Measurements from ENCODE around the gene THY1. TPM values are rescaled to one million over a fixed set of nuclear protein-coding genes. Genes with fewer than 3 reads are reported as not detected.
"Not testable (repeated sequence)": the region's sequence is repeated elsewhere in the genome, so short reads cannot be mapped to it uniquely, and the experiment has no call there.

THY1 gene
- polyA plus RNA-seq (ENCODE audit: insufficient read depth in 1 of 5, insufficient read length in 5 of 5, low replicate concordance in 1 of 5), result 10 to 100 TPM; 34.0 to 62.8 (median 42.0) TPM
- long read RNA-seq, donor 1, transcript THY1-201 (4 exons, 3,556 nt), result major isoform, 13 of 22 reads
- long read RNA-seq, donor 1, partial matches to known transcripts, result 5 of 22 reads
- long read RNA-seq, donor 1, other reads (novel, unspliced or antisense), result 0 of 22 reads
- long read RNA-seq, donor 2, transcript THY1-201 (4 exons, 3,556 nt), result major isoform, 16 of 16 reads
- long read RNA-seq, donor 2, partial matches to known transcripts, result 0 of 16 reads
- long read RNA-seq, donor 2, other reads (novel, unspliced or antisense), result 0 of 16 reads
- long read RNA-seq, donor 3, transcript THY1-201 (4 exons, 3,556 nt), result major isoform, 13 of 24 reads
- long read RNA-seq, donor 3, partial matches to known transcripts, result 6 of 24 reads
- long read RNA-seq, donor 3, other reads (novel, unspliced or antisense), result 0 of 24 reads
- long read RNA-seq, donor 4, transcript THY1-201 (4 exons, 3,556 nt), result major isoform, 7 of 10 reads
- long read RNA-seq, donor 4, partial matches to known transcripts, result 0 of 10 reads
- long read RNA-seq, donor 4, other reads (novel, unspliced or antisense), result 0 of 10 reads
- long read RNA-seq, donor 5, transcript THY1-201 (4 exons, 3,556 nt), result major isoform, 10 of 20 reads
- long read RNA-seq, donor 5, partial matches to known transcripts, result 5 of 20 reads
- long read RNA-seq, donor 5, other reads (novel, unspliced or antisense), result 0 of 20 reads
- long read RNA-seq, donor 6, transcript THY1-201 (4 exons, 3,556 nt), result major isoform, 15 of 16 reads
- long read RNA-seq, donor 6, partial matches to known transcripts, result 0 of 16 reads
- long read RNA-seq, donor 6, other reads (novel, unspliced or antisense), result 0 of 16 reads
- long read RNA-seq, donor 7, transcript THY1-201 (4 exons, 3,556 nt), result major isoform, 7 of 8 reads
- long read RNA-seq, donor 7, partial matches to known transcripts, result 0 of 8 reads
- long read RNA-seq, donor 7, other reads (novel, unspliced or antisense), result 0 of 8 reads
- long read RNA-seq, donor 8, transcript THY1-201 (4 exons, 3,556 nt), result major isoform, 8 of 9 reads
- long read RNA-seq, donor 8, partial matches to known transcripts, result 0 of 9 reads
- long read RNA-seq, donor 8, other reads (novel, unspliced or antisense), result 0 of 9 reads

DNA sequence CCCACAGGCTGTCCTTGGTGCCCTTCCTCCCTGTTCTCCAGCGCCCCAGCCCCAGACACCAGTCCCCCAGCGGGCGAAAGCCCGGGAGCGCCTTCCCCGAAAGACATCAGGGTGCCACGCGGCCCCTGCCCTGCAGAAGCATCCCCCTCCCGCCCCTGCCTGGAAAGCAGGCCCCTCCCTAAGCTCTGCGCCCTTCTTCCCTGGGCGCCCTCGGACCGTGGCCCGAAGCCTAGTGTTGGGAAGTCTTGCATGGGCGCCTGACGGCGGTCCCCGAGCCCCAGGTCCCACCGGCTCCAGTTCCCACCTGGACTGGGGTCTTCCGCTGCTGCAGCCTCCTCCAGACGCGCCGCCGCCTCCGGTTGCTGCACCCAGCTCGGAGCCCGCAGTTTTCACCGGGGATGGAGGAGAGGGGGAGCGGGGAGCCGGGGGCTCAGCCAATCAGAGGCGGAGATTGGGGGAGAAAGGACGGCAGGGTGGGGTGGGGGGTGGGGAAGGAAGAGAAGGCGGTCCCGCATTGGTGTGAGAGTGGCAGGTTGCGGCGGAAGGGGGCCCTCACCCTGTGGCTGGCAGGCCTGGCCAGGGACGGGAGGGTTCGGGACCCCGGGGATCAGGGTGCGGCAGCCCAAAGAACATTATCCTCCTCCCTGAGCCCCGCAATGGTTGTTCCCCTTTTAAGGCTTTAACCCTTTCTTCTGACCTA is at the start of gene THY1:
Gene THY1 (minus strand): TSS at position 364 of the 700 bp plus-strand sequence. CDS start 2,267 bp downstream, outside the sequence.
- no peak for DNase-seq

DNA sequence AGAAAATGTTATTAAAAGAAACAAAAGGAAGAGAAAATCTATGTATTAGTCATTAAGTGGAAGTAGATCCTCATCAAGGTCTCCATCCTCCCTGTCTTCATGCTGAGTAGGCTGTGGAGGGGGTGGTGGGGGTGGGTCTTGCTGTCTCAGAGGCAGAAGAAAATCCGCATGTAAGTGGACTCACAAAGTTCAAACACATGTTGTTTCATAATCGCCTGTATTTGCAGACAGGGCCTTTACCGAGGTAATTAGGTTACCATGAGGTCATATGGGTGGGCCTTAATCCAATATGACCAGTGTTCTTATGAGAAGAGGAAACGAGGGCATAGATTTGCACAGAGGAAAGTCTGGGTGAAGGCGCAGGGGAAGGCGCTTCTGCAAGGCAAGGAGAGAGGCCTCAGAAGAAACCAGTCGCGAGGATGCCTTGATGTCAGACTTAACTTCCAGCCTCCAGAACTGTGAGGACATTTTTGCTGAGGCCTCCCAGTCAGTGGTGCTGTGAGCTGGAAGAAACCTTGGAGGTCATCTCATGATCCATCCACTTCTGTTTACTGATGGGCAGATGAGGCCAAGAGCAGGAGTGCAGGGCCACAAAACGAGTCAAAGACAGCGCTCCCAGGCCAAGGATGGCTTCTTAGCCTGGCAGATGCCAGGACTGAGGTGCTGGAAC is 49.3 kb upstream of the THY1 start:
- no peak for DNase-seq

DNA sequence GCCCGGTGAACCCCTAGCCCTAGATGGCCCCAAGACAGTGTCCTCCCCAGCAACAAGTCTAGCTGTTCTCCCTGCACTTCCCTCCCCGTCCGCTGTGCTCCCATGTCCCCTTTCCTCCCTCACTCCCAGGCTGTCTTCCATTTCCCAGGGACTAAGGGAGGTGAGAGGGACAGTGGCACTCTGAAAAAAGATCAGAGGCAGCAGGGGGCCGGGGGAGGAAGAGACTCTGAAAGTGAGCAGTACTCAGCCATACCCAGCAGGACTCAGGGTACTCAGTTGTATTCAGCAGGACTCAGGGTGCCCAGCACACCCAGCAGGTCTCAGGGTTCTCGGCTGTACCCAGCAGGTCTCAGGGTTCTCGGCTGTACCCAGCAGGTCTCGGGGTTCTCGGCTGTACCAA is 48.4 kb upstream of the THY1 start:
- no peak for DNase-seq

DNA sequence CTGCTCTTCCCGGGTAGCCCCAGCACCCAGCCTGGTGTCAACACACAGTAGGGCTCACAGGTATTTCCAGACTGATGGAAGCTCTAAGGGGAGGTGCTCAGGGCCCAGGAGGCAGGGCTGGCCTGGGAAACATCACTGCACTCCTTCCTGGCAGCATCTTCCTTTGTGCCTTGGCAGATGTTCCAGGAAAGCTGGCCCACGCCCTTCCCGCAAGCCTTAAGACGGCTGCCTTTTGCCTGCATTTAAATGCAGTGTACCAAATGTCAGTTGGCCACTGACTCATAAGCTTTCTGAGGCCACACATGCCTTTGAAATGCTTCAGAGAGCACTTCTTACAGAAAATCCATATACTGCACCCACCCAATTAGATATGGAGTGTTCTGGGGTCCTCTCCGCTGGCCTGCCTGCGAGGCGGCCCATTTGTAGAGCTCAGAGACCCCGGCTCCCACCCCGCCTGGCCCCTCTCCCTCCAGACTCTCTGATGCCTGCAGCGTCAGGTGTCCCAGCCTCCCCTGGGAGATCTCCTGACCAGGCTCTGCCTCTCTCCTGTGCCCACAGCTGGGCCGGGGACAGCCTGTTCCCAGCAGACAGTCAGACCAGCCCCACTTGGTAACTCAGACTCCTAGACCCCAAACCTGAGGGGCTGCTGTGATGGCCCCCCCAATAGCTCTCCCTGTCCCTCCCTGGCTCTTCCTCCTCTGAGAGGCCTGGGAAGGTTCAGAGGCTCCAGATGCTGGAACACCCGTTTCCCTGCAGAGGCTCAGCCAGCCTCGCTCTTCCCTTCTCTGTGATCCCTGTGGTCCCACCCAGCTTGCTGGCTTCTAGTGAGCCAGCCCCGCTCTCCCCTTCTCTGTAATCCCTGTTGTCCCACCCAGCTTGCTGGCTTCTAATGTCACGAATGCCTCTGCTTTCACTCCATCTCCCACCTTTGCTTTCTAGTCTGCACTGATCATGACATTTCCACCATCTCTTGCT is 47.6 kb upstream of the THY1 start:
- no peak for DNase-seq

DNA sequence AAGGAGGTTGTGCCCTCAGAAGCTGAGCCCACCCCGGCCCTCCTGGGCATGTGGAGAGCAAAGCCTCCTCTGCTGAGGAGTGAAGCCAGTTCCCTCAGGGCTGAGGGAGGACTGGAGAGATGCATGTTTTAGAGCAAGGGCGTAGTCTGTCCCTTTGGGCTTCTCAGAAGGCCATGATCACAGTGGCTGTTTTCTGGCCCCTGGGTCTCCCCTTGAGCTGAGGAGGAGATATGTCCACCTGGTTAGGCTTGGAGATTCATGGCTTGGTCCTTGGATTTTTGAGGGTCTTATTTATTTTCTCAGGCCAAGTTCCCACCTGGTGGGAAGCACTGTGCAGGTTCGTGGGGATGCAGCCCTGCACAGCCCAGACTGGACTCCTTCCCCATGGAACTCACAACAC is 46.5 kb upstream of the THY1 start:
- no peak for DNase-seq

DNA sequence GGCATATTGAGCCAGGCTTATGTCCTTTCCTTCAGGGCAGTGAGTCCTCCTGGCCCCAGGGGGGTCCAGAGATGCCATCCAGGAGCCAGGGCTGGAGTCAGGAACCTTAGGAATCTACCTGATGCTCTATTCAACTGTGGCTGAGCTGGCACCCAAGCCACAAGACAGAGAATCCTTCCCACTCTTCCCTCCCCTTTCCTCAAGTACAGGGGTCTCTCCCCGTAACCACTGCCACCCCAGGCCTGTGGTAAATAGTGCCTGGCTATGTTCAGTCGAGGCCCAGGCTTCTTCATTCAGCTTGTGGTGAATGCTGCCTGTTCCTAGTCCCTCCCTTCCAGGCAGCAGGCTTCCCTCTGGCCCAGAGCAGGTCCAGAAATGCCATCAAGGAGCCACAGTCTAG is 45.5 kb upstream of the THY1 start:
- DNase-seq, result no peak

DNA sequence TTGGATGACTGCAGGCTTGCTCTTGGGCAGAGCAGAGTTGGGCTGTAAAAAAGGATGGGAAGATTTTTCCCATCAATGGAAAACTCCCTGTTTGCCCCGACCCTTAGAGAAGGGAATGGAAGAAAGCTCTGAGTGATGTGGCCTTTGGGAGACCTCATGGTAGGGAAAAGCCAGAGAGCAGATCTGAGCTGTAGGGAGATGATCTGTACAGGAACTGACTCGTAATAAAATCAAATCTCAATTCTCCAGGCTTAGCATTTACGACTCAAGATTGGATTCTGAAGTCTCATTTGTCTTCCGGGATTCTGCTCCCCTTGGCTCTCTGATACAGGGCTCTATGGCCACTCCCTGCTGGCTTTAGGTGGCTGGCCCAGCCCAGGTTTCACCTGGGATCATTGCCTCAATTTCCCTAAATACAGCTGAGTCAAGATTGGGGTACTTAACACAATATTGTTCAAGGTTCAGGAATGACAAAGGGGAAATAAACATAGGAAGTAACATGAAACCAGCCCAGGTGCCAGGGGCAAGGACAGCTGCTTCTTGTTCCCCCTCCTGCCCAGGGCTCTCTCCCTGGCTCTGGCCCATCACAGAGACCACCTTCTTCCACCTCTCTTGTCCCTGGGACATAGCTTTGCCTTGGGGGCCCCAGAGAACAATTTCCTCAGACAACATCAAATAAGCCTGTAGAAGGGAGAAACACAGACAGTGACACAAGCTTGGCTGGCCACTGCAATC is 38.4 kb upstream of the THY1 start:
- DNase-seq, result no peak

DNA sequence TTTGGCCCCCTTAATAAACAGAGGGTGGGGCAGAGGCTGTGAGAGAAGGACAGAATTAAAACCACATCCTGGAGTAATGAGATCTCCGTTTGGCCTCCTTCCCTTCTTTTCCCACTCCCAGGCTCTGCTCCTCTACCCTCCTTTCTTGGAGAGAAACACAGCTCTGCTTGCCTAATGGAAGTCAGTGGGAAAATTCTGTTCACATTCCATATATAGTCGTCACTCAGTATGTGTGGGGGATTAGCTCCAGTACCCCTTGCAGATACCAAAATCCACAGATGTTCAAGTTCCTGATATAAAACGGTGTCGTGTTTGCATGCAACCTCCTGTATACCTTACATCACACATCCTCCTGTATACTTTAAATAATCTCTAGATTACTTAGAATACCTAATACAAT is 37.6 kb upstream of the THY1 start:
- peak; percentile 33 to 49 for DNase-seq

DNA sequence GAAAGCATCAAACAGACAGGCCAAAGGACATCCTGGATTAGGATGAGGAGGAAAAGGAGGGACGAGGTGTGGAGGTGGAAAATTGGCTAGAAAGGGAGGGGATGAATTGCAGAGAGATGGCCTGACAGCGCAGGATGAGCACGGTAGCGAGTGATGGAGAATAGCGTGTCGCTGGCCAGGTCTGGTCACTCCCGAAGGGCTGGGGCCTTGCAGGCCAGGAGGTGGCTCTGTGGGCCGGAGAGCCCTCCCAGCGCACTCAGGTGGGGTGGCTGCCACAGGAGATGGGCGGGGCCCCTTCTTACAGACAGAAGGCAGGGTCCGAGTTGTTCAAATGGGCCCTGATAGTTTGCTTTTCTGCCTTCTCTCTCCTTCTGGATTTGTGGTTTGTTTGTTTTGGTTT is 37.1 kb upstream of the THY1 start:
- no peak for DNase-seq

DNA sequence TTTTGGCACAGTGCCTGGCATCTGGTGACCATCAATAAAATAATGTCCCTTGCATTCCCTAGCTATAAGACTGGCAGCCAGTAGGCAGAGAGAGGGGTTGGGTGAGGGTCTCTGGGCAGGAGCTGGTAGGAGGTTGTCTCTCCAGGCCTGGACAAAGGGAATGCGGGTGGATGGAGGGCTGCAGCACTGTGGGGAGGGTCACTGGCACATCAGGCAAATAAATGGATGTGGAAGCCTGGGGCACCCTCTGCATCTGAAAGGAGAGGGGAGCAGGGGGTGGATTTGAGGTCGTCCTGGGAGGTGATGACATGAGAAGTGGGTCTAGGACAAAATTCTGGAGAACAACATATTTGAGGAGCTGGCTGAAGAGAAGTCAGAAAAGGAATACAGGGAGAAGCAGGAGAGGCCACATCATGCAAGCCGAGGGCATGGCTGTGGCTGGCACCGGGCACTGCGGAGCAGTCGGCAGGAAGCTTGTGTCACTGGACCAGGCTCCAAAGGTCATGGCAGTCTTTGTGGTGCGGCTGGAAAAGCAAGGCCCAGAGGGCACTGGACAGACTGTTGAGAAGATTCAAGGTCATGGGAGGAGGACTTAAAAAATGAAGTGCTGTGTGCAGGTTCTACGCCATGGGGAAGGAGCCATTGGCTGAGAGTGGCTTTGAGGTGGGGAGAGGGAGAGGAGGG is 36.5 kb upstream of the THY1 start:
- DNase-seq, result no peak

DNA sequence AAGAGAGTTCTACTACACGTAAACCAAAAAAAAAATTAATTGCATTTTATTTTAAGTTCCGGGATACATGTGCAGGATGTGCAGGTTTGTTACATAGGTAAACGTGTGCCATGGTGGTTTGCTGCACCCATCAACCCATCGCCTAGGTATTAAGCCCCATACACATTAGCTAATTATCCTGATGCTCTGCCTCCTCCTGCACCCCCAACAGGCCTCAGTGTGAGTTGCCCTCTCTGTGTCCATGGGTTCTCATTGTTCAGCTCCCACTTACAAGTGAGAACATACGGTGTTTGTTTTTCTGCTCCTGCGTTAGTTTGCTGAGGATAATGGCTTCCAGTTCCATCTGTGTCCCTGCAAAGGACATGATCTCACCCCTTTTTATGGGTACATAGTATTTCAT is 32.7 kb upstream of the THY1 start:
- DNase-seq, result not testable (repeated sequence)

DNA sequence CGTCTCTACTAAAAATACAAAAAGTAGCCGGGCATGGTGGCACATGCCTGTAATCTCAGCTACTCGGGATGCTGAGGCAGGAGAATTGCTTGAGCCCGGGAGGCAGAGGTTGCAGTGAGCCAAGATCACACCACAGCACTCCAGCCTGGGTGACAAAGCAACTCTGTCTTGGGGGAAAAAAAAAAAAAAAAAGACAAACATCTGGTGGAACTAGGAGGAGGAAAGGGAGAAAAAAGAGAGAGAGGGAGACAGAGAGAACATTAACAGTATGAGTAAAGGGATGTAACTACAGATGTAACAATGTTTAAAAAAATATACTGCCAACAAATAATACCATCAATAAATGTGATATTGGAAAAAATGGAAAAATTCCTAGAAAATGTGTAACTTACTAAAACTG is 32.3 kb upstream of the THY1 start:
- DNase-seq, result not testable (repeated sequence)

DNA sequence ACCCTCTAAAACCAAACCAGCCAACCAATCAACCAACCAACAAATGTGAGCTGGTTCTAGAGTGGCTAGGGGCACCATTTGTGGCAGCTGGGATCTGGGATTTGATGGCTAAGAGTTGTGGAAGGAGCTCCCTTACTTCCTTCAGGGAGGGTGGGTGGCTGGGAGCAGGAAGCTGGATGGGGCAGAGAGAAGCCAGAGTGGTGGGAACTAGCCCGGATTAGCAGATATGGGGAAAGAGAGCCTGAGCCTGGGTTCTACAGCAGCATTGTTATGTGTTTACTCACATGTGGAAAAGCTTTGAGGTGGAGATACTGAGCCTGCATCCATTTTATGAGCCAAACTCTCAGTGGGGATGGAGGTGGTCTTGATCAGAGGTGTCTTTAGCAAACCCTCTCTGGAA is 30.9 kb upstream of the THY1 start:
- no peak for DNase-seq

DNA sequence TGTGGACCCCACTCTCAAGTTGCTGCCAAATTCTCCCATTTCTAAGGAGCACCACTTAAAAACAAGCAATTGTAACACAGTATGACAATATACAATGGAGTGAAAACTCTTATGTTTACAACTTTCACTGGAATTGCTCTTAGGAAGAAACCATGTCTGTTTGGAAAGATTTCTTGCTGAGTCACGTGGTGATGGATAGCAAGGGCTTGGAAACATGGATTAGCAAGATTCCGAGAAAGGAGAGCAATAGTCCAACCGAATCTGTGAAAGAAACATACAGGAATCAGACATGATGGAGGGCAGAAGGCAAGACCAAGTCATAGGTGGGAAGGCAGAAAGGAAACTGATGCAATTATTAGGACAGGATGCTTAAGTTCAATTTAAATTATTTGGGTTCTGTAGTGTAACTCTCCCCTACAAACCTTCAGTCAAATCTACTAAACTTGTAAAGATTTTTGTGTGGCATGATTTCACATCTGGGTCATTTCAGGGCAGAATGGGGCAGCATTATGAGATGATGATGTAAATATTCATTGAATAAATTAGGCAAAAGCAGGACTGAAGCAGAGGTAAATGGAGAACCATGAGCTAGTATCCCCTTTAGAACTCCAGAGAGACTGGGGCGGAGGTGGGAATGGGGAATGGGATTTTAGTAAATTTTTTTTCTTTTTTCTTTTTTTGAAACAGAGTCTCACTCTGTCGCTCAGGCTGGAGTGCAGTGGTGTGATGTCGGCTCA is 27.8 kb upstream of the THY1 start:
- no peak for DNase-seq

DNA sequence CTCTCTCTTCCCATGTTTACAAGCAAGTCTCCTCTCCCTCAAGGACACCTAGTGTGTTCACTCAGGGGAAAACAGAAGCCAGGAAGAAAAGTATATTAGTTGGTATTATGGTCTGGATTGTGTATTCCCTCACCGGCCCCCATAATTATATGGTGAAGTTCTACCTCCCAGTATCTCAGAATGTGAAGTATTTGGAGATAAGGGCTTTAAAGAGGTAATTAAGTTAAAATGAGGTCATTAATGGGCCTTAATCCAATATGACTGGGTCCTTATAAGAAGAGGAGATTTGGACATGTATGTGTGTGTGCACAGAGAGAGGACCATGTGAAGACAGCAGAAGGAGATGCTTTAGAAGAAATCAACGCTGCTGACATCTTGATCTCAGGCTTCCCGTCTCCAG is 26.5 kb upstream of the THY1 start:
- DNase-seq, result no peak

DNA sequence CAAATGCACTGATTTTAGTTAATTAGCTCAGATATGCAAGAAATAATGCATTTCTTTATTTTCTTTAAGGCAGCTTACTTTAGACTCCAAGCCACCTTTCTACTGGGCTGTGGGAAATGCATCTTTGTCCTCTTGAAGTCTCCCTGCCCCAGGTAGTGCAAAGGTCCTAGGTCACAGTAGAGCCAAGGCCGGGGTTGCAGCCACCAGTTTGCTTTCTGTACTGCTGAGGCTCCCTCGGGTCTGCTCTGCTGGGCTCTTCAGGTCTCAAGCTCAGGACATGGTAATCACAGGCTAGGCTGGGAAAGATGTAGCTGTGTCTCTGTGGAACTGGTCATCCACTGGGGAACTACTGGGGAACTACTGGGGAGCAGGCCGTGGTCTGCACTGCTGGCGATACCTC is 25.4 kb upstream of the THY1 start:
- no peak for DNase-seq

DNA sequence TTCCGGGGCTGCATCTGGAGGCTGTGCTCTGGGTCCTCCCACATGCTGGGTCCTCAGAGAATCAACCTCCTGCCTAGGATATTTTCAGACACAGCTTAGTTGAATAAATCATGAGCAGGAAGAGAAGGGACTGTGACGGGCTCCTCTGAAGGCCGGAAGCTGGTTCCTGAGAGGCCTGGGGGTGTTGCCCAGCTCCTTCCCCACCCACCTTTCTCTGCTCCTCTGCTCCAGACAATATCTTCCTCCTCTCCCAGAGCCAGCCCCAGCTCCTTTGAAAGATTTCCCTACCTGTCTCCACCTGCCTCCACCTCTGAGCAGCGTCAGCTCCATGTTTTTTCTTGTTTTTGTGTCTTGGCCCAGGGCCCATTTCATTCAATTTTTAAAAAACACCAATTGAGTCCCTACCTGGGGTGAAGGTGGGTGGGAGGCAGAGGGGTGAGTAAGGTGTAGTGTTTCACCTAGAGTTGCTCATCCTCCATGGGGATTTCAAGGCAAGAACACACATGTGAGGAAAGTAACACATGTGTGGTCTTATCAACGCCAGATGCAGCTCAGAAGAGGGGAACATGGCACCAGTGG is 24.8 kb upstream of the THY1 start:
- DNase-seq, result no peak

Measured in right lung (tissue), 10 donors.